ENCODE measurements around the gene MRPL11. TPM values are rescaled to one million over a fixed set of nuclear protein-coding genes. Genes with fewer than 3 reads are reported as not detected.

Gene MRPL11
- total and polyA plus RNA-seq, 2 of the 13 experiments (the other 11 are each of a cell fraction or from before 2014, with no cell fraction given): 72.9 to 176 TPM

GRCh38 chr11:66418168-66418985, 20.3 kb downstream of the MRPL11 start (continued):
- TF ChIP-seq ZFYVE20 (CRISPR knock-in tag; IDR thresholded peaks at IDR 0.05; ENCODE audit: borderline replicate concordance, low read depth) (no peak), CBX5 (CRISPR knock-in tag; IDR thresholded peaks at IDR 0.05; ENCODE audit: borderline replicate concordance) (no peak), ZNF883 (CRISPR knock-in tag; IDR thresholded peaks at IDR 0.05; ENCODE audit: not compliant biosample characterization) (peak; percentile 87), MED8 (CRISPR knock-in tag; IDR thresholded peaks at IDR 0.05; ENCODE audit: insufficient replicate concordance) (no peak), HMG20A (CRISPR knock-in tag; IDR thresholded peaks at IDR 0.05; ENCODE audit: borderline replicate concordance) (peak; percentile 34; the same call in 1 of the 2 replicates), FOXA3 (CRISPR knock-in tag; IDR thresholded peaks at IDR 0.05) (0 out of 2 replicates have a peak, but pooled peaks have one; percentile 22), ZNF34 (CRISPR knock-in tag; IDR thresholded peaks at IDR 0.05; ENCODE audit: borderline replicate concordance) (no peak), NFYC (CRISPR knock-in tag; IDR thresholded peaks at IDR 0.05) (no peak), ZNF124 (CRISPR knock-in tag; IDR thresholded peaks at IDR 0.05) (peak; percentile 95), NCOR1 (IDR thresholded peaks at IDR 0.05; ENCODE audit: borderline replicate concordance, low read length) (no peak), TP53 (CRISPR knock-in tag; conservative IDR thresholded peaks at IDR 0.05) (no peak), SIN3B (IDR thresholded peaks at IDR 0.05; ENCODE audit: low read length) (no peak), MATR3 (CRISPR knock-in tag; IDR thresholded peaks at IDR 0.05) (no peak), ZNF546 (CRISPR knock-in tag; conservative IDR thresholded peaks at IDR 0.05) (no peak), SIN3A (IDR thresholded peaks at IDR 0.05; ENCODE audit: borderline replicate concordance, low read depth, low read length) (peak; percentile 59; the same call in 1 of the 2 replicates), ZFP82 (CRISPR knock-in tag; IDR thresholded peaks at IDR 0.05; ENCODE audit: borderline replicate concordance) (no peak), TBL1XR1 (IDR thresholded peaks at IDR 0.05; ENCODE audit: borderline replicate concordance, low read length, partially characterized antibody) (no peak), TOPORS (CRISPR knock-in tag; IDR thresholded peaks at IDR 0.05) (no peak)
- TF ChIP-seq, protein P1, sequence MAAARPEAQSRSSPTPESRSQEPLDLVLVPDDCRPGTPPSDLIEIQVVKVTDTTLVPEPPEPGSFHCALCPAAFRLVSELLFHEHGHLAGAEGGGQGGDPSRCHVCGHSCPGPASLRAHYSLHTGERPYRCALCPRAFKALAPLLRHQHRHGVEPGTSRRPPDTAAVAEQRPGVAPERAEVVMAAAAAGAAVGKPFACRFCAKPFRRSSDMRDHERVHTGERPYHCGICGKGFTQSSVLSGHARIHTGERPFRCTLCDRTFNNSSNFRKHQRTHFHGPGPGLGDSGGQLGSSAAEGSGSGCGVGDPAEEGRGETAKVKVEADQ (CRISPR knock-in tag; IDR thresholded peaks at IDR 0.05; ENCODE audit: borderline replicate concordance): no peak
- TF ChIP-seq, protein P2, sequence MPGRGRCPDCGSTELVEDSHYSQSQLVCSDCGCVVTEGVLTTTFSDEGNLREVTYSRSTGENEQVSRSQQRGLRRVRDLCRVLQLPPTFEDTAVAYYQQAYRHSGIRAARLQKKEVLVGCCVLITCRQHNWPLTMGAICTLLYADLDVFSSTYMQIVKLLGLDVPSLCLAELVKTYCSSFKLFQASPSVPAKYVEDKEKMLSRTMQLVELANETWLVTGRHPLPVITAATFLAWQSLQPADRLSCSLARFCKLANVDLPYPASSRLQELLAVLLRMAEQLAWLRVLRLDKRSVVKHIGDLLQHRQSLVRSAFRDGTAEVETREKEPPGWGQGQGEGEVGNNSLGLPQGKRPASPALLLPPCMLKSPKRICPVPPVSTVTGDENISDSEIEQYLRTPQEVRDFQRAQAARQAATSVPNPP (CRISPR knock-in tag; IDR thresholded peaks at IDR 0.05): no peak
- TF ChIP-seq, protein P3, sequence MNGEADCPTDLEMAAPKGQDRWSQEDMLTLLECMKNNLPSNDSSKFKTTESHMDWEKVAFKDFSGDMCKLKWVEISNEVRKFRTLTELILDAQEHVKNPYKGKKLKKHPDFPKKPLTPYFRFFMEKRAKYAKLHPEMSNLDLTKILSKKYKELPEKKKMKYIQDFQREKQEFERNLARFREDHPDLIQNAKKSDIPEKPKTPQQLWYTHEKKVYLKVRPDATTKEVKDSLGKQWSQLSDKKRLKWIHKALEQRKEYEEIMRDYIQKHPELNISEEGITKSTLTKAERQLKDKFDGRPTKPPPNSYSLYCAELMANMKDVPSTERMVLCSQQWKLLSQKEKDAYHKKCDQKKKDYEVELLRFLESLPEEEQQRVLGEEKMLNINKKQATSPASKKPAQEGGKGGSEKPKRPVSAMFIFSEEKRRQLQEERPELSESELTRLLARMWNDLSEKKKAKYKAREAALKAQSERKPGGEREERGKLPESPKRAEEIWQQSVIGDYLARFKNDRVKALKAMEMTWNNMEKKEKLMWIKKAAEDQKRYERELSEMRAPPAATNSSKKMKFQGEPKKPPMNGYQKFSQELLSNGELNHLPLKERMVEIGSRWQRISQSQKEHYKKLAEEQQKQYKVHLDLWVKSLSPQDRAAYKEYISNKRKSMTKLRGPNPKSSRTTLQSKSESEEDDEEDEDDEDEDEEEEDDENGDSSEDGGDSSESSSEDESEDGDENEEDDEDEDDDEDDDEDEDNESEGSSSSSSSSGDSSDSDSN (CRISPR knock-in tag; IDR thresholded peaks at IDR 0.05): no peak

All from HepG2 (cell line).